GM19239 (cell line): ENCODE measurements around the gene MAP3K3.
A peak's percentile ranks its signal among the peaks of the same experiment; 100 is the strongest.

ENCODE experiments used
- DNase-seq: peaks from one replicate; pipeline ENCODE4 v3.0.0; 2011; ENCODE audit warnings: low spot score; ENCODE audit not compliant: insufficient read length
- FAIRE-seq: peaks from 2 replicates; lab custom pipeline; 2011; peaks lifted over from hg19 to GRCh38; lab: Jason Lieb, UNC

Gene MAP3K3

DNA sequence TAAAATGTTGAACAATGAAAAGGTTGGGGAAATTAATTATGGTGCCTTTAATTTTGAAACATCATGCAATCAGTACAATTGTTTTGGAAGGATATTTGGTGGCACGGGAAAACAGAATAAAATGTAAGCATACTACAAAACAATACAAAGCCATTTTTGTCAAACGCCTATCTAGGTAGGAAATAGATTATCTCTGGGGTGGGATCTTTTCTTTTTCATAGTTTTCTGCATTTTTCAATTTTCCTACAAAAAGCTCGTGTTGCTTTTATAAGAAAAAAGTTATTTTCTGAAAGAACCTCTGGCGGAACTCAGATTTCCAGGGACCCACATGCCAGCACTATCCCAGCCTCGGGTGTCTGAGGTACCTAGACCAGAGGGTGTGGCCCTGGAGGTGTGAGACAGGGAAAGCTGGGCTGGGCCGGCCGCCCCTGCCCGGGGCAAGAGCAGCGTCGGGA, 961 bp upstream of the MAP3K3 start:
- FAIRE-seq (no peak), DNase-seq (no peak)

DNA sequence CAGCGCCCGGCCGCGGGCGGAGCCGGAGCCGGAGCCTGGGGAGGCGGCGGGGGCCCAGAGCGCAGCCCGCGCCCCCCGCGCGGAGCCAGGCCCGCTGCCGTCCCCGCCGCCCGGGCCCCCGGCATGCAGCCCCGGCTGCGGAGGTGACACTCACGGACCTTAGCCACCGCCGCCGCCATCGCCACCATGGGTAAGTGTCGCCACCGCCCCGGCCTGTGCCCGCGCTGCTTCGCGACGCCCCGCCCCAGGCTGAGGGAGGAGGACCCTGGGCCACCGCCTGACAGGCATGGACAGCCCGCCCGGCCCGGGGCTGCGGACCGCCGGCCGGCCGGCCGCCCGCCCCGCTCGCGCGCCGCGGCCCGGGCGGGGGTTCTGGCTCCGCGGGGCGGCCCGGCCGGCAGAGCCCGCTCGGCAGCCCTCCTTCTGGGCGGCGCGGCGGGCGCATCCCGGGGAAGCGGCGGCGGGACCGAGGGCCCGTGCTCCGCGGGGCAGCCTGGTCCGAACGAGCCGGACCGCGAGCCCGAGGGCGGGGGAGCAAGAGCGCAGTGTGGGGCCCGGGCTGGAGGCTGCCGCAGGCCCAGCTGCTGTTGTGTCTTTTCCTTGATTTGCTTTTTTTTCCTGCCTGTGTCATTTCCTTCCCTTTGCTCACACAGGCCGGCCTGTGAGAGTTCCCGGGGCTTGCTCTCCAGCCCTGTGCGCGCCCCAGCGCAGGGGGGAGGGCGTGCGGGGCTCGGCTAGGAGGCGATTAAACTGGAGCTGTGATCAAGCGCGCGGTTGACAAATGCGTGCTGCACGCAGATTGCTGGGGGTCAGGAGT, 565 bp downstream of the MAP3K3 start:
- DNase-seq, result peak; percentile 78
- no peak for FAIRE-seq

DNA sequence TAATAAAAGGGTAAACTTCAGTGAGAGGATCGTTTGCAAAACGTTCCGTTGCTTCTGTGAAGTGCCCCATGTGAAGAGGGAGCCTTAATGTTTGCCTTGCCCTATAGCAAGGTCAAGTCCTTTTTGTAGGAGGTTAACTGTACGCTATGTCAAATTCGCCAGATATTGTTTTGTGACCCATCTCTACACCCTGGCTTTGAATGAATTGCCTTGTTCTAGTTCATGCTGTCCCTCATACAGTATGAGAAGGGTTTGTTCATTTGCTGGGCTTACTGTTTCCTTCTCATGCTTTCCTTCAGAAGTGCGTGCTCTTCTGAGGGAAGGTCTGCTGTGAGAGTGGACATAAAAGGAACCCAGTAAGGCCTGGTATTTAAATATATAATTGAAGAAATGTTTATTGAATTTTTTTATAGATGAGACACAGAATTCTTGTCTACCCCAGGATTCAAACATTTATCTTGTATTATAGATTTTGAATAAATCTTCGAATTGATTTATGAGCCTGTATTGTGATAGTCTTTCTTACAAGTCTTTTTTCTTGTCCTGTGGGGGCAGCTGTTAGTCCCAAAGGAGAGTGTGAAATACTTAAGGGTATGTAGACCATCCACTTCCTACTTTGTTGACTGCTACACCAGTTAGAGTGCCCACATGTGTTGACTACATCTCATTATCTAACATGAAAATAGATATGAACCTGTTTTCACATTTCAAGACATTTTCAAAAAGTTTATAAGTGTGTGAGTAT, 1.7 kb downstream of the MAP3K3 start:
- no peak for DNase-seq
- FAIRE-seq, result no peak

DNA sequence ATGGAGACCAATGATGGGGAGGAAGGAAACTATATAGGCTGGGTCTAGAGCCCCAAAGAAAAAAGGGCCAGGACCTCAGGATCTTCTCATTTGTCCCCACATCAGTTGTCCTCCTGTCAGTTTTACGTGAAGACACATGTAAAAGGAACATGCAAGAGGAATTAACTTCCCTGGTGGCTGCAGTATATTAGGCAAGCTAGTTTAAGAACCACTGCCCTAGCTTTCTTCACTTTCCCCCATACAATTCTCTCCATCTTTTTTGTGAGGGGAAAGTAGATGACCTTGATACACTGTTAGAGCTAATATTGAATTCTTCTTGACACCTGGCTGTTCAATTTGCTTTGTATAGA, 2.3 kb downstream of the MAP3K3 start:
- DNase-seq (no peak), FAIRE-seq (peak; percentile 8)

DNA sequence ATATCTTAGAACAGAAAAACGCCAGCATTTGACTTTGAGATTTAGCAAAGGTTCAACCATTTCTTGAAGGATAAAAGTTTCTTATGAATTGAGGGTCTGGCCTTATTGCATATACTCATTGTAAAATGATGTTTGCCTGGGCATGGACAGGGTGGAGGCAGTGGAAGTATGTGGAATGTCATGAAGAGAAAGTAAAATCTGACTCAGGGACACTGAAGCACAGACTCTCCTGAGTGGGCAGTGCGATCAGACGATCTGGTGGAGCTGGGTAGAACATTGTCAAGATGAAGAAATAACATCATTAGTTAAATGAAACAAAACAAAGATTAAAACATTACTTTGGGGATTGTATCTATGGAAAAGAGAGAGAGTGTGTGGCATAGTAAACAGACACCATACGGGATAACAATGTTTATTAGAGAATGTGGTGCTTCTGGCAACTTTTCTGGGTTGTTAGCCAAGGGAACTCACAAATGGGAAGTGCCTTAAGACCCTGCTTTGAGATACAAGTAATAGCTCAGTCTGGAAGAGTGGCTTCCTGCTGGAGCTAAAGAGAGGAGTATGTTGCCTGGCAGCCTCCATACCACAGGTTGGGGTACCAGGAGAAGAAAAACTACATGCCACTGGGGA, 4.4 kb downstream of the MAP3K3 start:
- DNase-seq (no peak), FAIRE-seq (no peak)

DNA sequence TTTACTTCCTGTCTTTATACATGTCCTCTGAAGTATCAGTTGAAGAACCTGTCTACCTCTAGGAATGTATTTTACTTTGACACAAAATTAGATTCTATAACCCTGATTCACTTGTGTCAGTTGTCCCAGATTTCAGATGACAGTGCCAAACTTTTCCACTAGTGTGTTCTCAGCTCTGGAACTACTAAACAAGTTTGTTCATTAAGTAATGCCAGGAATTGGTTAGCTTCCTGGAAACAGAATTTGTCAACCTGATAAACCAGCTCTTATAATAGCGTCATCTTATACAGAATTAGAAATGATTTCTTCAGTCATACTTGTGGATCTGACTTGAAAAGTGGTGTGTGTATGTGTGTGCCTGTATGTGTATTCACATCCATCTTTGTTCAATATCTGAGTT, 7.4 kb downstream of the MAP3K3 start:
- FAIRE-seq, result no peak
- DNase-seq, result no peak

DNA sequence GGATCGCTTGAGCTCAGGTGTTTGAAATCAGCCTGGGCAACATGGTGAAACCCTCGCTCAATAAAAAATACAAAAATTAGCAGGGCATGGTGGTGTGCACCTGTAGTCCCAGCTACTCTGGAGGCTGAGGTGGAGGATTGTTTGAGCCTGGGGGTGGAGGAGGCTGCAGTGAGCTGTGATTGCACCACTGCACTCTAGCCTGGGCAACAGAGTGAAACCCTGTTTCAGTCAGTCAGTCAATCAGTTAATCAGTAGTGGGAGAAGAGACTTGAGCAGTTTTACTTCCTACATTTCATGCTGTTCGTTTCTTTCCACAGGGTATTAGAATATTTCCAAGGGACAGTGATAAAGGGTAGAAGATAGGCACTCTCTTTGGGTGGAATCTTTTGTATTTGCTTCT, 8.8 kb downstream of the MAP3K3 start:
- FAIRE-seq (no peak), DNase-seq (no peak)

DNA sequence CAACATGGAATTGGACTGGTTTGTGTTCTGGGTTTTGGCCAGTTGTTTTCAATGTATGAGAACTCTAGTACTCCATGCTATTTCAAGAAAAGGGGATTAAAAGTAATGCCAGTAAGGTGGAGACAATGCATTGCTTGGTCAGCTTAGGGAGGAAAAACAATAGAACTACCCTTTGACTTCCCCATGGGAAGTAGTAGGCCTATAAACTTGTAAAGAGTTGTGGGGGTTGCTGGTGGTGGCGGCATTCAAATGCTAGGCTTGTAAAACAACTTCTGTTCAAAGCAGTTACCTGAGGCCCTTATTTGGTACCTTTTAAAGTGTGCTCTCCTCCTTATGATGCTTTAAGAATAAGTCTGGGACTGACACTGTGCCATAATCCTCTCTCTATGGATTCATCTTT, 9.4 kb downstream of the MAP3K3 start:
- DNase-seq (no peak), FAIRE-seq (no peak)

DNA sequence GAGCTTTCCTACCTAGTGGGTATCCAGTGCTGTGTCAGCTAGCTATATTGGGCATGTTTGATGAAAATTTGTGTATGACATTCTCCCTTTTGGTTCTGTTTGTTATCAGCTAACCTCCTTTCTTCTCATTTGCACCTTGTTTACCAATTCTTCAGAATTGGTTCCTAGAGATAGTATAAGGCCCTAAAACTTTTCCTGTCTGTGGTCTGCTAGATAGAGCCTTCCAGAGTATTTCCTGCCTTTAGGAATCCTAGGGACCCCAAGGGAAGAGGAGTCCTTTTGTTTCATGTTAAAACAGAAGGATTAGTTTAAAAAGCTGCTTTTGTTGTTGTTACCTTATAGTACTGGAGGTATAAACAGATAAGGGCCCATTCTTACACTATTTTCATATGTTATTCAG, 11.5 kb downstream of the MAP3K3 start:
- DNase-seq, result no peak
- FAIRE-seq, result no peak

DNA sequence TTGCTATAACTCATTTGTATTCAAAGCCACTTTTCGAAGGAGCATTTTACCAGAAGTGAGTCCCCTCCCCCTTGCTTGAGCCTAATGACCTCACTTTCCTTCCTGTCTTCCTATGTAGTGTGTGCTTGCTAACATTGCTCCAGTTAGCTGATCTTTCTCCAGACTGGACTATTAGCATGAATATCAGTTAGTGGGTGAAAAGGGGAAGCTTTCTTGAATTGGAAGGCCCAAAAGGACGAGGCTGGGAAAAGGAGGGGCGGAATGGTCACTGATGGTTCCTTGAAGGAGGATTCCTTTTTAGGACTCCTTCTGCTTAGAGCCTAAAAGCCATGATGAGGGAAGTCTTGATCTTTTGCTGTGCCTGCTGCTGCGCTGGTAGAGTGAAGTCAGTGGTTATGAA, 11.9 kb downstream of the MAP3K3 start:
- DNase-seq (no peak), FAIRE-seq (no peak)

DNA sequence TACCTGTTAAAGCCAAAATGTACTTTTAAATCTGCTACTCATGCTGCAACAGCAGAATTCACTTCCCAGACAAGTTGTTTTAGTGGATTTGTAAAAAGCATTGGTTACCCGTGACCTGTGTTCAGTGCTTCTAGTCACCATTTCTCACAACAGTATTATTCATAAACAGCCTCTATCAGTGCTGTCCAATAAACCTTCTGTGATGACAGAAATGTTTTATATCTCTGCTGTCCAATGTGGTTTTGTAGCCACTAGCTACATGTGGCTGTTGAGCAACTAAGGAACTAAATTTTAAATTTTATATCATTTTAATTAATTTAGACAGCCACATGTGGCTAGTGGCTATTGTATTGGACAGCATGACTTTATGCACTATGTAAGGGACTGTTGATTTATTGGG, 12.6 kb downstream of the MAP3K3 start:
- no peak for FAIRE-seq

DNA sequence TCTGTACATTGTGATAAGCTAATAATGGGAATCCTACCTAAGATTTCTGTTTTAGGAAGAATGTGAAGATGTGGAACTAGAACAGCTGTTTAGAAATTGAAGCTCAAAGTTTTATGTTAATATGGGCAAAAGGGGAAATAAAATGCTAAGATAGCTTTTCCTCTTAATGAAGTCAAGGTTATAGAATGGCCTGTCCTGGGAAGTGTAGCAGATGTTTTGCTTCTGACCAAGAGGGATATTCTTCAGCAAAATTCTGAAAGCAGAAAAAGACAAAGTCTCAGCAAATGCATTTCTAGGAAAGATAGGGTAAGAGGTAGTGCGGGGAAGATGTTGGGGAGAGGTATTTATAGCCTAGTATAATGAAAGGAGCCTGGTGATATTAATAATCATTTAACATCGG, 13.1 kb downstream of the MAP3K3 start:
- no peak for DNase-seq
- no peak for FAIRE-seq

More for the DNA sequence above, 12.6 kb downstream of the MAP3K3 start:
- no peak for DNase-seq

DNA sequence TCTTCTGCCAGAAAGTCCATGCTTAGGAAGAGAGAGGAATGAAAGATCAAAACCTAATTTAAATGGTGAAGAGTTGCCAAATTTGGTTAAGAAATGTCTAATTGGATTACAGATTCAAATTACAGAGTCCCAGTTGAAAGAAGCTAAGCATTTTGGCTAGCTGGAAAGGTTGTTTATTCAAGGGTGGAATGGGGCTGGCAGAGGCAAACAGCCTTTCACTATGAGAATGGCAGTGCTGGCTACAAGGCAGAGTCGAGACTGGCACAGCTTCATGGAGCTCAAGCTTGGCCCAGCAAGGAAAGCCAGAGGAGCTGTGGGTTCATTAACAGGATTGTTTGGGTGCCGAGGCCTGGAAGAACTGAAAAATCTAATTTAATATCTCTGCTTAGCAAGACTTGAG, 13.6 kb downstream of the MAP3K3 start:
- DNase-seq (no peak), FAIRE-seq (no peak)

DNA sequence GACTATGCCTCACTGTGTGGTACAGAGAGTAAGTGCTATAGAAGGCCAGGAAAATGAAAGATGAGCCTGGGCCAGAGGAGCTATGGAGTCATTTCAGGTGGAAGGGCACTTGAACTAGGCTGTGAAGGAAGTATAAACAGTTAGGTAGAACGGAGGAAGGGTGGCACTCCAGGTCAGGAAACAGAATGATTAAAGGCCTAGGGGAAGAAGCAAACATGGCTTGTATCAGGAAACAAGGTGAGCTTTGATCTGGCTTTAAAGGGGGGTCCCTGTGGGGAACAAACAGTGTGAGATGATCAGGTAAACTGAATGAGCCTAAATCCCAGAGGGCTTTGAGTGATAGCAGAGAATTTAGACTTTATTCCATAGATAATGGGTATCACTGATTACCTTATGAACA, 16.9 kb downstream of the MAP3K3 start:
- DNase-seq (no peak), FAIRE-seq (no peak)

DNA sequence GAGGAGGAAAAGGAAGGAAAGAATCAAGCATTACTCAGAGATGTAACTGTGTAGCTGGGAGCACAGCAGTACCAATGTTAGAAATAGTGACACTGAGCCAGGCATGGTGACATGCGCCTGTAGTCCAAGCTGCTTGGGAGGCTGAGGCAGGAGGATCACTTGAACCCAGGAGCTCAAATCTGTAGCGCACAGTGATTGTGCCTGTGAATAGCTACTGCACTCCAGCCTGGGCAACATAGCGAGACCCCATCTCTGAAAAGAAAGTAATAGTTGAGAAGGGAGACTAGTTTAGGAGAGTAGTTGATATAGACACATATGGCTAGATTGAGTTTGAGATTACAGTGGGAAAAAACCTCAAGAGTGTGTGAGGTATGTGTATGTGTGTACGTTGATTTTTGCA, 17.8 kb downstream of the MAP3K3 start:
- DNase-seq (no peak), FAIRE-seq (no peak)

DNA sequence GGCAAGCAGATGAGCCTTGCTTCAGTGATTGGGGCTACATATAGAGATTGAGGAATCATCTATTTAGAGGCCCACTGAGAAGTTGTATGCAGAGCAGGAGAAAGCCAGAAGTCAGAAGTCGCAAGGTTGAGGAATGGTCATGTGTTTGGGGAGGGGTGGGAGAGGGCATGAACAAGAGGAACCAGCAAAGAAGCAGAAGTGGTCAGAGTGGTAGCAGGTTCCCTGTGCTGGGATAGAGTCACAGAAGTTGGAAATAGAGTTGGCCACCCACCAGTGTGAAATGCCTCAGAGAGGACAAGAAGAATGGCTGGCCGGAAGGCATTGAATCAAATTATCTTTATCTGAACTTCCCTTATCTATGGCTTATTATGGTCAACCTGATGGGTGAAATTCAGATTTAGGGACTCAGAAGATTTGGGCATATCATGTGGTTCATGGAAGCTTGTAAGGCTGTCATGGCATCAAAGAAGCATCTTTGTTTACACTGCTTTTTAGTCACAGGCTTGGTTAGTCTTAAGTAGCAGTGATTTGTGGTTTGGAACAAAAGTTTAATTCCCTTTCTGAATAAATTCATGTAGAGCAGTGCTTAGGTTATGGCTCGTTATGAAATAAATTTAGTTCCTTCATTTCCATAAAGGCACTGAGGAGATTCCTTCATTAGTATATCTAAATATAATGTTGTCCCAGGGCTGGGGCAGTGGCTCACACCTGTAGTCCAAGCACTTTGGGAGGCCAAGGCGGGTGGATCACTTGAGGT, 19.7 kb downstream of the MAP3K3 start:
- no peak for FAIRE-seq

DNA sequence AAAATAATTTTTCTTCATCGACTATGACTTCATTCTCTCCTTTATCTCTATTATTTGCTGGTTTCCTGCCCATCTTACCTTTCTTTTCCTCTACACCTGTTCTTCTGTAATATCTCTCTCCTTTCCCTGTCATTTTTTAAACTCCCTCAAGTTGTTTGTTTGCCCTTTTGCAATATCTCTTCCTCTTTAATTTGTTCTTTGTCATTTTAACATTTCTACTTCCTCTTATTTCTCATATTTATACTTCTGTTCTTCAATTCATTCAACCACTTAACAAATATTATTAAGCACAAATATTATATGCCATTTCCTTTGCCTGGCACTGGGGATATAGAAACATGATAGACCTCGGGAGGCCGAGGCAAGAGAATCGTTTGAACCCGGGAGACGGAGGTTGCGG, 22.6 kb downstream of the MAP3K3 start:
- DNase-seq, result no peak

More for the DNA sequence above, 19.7 kb downstream of the MAP3K3 start:
- no peak for DNase-seq

DNA sequence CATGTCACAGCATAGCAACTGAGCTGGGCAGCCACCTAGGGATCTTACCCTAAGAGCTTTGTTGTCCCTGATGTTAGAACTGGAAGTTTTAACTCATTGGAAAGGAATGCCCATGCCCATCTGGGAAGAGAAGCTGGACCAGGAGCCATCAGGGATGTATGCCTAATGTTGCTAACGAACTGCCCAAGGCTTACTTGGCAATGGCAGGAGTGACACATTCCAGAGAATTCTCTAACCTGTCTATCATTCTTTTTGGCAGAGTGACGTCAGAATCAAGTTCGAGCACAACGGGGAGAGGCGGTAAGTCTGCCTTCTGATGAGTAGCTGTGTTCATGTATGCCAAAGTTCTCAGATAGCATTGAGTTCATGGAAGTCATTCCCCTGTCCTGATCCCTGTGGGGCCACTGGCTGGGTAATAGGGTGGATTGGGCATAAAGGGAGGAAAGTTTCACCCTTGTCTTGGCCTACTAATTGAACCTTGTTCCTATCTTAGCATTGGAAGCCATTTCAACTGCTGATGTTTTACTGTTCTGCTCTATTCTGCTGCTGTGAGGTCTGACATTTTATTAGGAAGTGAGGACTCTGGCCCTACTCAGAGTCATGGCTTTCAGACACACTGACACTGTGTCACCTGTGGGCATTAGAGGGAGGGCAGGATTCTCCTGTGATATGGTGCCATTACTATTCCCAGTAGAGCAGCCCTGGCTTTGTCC, 23.7 kb downstream of the MAP3K3 start:
- DNase-seq, result no peak
- peak; percentile 65 for FAIRE-seq

More for the DNA sequence above, 22.6 kb downstream of the MAP3K3 start:
- no peak for FAIRE-seq

DNA sequence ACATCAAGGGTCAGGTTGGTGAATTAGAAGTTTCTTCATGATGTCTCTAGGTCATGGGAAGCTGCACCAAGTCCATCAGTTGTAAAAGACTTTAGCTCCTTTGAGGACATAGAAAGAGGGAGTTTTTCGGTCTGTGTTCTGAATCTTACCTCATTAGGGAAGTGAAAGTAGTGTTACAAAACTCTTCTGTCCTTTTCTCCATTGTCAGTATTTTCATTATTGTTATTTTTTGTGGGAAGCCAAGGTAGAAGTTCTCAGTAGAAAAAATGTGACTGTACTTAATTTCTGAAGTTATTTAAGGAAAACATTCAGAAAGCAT, 24.2 kb downstream of the MAP3K3 start:
- peak; percentile 70 for FAIRE-seq
- DNase-seq, result peak; percentile 48
